Raji (cell line): Measurements from ENCODE around the gene UBE3C.

ENCODE experiments used
- POLR2A ChIP-seq: IDR thresholded peaks from 2 replicates; pipeline ENCODE4 v1.6.1; 2011; ENCODE audit warnings: low read depth, low read length, control low read depth; ENCODE audit not compliant: insufficient read depth

Gene UBE3C

DNA sequence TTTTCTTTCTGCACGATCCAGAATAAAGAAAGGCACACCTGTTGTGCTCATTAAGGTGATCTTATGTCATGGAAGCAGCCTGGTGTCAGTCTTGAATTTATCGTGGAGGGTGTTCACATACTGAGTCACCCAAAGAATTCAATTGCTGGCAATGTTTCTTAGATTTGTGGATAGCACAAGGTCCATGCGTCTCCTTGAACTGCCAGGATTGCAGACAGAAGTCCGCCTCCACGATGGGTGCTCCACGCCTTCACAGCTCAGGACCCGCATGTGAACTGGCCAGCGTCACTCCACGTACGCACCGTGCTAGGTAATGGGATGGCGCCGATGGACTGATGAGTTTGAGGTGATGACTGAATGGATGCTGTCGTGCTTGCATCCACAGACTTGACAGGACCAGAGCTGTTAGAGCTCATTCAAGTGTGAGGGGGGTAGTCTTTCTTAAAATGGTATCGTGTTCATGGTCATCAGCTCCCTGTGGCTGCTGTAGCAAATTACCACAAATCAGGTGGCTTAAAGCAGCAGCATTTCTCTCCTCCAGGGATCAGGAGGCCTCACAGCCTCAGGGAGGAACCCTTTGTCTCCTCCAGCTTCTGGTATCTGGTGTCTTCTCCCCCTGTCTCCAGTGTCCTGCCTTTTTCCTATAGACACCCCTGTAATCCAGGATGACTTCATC, 132.7 kb downstream of the UBE3C start:
- TF ChIP-seq POLR2A = no peak

DNA sequence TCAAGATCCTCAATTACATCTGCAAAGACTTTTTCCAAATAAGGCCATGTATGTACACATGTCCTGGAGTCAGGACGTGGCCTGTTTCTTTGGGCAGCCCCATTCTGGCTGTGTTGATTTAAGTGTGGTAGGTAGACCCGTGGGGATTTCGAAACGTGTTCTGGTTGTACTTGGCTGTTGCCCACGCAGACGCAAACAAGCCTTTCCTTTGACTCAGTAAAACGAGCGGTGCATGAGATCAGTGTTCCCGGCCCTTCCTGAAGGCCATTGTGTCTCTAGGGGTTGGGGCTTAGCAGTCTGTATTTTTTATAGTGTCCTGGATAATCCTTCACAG, 133.2 kb downstream of the UBE3C start:
- no peak for TF ChIP-seq POLR2A

DNA sequence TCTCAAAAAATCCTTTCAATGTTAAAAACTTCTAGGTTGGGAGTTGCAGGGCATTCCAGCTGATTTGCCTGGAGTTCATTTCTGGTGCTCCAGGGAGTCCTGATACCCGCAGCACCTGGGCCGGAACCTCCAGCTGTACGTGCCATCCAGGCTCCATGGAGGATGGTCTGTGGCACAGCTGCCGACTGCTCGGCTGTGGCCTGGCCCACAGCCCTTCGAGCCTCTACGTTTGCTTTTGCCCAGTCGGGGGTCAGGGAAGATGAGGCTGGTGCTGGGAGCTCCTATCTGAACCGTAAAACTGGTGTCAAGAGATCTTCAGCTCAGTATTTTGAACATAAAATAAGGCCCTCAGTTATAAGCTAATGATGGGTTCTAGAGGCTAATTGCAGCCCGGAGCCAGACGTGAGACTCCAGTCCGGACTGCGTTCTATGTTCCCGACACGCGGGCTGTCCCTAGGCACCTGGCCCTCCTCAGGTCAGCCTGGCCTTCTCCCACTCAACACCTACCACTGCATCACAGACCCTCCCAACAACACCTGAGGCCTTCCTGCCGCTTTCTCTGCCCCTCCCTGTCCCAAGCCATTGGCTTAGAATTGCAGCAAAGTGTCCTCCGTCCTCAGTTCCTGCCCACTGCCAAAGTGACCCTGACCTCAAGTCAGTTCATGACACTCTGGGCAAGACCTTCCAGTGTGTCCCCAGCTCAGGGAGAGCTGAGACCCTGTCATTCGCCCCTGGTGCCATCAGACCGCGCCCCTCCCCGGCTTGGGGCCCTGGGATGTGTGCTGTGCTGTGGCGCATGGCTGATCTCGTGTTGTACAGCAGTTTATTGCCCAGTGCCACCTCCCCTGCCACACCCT, 133.9 kb downstream of the UBE3C start:
- TF ChIP-seq POLR2A = no peak

DNA sequence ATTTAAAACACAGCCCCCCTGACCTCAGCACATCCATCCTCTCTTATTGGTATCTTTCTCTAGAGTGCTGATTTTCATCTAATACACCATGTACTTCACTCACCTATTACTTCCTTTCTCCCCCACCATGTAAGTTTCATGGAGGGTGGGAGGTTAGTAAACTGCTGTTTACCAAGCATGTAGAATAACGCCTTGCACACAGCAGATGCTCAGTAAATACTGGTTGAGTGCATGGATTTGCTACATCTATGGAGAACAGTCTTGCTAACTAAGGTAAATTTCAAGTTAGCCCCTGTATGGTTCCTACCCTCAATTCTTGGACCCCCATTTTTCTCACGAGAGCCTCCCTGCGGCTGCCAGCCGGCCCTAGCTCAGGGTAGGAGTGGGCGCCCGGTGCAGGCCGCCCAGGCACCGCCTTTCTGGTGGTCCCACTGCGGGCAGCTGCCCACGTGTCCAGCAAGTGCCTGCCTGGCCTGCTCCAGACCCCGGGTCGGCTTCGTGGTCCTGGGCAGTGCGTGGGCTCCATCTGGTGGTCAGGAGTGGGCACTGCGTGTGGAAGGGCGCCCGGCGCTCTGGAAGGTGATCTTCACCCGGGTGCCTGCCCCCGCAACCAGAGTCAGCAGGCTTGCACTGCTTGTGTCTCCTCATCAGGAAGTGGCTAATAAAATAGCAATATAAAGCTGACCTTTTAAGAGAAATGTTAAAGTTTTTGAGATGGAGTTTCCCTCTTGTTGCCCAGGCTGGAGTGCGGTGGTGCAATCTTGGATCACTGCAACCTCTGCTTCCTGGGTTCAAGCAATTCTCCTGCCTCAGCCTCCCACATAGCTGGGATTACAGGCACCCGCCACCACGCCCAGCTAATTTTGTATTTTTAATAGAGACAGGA, 134.7 kb downstream of the UBE3C start:
- no peak for TF ChIP-seq POLR2A

DNA sequence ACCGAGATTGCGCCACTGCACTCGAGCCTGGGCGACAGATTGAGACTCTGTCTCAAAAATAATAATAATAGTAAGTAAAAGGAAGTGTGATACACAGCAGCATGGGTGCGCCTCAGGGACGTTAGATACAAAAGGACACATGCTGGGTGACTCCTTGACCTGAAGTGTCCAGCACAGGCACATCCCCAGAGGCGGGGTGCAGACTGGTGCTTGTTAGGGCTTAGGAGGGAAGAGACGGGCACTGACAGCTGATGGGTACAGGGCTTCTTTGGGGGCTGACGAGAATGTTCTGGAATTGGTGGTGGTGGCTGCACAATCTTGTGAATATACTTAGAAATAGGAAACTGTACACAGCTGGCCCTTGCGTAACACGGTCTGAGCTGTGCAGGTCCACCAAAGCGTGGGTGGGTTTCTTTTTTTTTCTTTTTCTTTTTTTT, 136.3 kb downstream of the UBE3C start:
- TF ChIP-seq POLR2A = no peak

DNA sequence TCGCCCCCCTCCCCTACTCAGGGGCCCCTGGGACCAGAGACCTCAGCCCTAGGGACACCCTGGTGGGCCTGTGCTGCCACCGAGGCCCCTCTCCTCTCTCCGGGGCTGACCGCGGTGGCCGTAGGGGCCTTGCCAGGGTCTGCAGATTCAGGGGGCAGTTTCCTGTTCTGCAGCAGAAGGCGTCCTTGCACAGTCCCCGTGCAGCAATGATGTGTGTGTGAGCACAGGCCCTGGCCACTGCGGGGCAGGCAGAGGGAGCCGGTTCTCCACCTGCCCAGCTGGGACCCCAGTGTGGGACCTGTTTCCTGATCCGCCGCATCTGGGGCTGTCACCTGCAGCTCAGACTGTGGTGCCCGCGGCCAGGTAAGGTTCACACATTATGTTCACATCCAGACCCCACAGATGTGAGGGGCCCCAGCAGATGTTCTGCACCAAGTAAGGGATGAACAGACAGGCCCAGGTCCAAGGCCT, 137.4 kb downstream of the UBE3C start:
- TF ChIP-seq POLR2A = no peak

DNA sequence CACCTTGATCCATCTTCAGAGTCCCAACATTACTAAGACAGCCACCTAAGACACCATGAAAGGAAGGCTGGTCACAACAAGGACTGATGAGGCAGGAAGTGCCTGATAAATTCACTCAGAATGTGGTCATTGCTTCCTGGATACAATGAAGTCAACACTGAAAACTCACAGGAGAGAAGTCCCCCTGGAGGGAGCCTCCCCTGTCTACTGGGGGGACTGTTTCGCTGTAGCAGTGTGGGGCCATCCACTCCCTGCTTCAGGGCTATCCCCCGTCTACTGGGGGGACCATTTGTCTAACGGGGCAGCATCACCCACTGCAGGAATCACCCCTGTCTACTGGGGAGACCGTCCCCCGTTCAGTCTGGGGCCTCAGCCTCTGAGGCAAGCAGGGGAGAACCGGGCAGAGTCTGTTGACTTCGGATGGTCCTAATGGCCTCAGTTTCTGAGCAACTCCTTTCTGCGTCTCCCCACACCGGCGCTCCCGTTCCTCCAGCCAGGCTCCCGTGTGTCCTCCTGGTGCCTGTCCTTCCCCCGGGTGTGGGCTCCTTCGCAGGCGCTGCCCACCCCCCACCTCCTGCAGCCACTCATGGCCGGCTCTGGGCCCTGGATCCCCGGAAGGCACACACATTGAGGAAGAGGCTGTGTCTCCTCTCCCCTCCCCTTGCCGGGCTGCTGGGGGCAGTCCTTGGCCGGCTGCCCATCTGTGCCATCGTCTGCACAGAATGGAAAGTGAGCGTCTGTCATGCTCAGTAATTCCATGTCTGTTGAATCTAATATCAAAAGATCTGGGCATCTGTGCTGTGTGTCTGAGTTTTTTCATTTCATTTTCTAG, 138.2 kb downstream of the UBE3C start:
- TF ChIP-seq POLR2A = no peak

DNA sequence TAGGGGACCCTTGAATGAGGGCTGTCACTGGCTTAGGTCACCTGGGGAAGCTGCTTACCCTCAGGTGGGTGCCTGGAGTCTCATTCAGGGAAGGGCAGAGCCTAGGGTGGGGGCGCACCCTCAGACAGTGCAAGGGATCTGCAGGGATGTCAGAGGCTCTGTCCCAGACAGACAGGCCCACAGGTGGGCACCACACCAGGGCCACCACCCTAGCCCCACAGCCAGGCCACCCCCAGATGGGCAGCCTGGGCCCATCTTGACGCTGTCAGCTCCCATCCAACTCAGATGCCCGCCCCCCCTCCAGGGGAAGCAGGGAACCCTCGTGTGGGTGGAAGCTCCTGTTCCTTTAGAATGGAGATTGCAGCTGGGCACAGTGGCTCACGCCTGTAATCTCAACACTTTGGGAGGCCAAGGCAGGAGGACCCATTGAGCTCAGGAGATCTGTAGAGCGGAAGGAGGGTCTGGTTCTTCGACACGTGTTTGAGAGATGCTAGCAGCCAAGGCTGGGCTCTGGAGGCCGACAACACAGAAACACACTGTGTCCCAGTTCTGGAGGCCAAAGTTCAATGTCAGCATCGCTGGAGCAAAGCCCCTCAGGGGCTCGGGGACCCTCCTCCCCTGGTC, 139.6 kb downstream of the UBE3C start:
- no peak for TF ChIP-seq POLR2A

DNA sequence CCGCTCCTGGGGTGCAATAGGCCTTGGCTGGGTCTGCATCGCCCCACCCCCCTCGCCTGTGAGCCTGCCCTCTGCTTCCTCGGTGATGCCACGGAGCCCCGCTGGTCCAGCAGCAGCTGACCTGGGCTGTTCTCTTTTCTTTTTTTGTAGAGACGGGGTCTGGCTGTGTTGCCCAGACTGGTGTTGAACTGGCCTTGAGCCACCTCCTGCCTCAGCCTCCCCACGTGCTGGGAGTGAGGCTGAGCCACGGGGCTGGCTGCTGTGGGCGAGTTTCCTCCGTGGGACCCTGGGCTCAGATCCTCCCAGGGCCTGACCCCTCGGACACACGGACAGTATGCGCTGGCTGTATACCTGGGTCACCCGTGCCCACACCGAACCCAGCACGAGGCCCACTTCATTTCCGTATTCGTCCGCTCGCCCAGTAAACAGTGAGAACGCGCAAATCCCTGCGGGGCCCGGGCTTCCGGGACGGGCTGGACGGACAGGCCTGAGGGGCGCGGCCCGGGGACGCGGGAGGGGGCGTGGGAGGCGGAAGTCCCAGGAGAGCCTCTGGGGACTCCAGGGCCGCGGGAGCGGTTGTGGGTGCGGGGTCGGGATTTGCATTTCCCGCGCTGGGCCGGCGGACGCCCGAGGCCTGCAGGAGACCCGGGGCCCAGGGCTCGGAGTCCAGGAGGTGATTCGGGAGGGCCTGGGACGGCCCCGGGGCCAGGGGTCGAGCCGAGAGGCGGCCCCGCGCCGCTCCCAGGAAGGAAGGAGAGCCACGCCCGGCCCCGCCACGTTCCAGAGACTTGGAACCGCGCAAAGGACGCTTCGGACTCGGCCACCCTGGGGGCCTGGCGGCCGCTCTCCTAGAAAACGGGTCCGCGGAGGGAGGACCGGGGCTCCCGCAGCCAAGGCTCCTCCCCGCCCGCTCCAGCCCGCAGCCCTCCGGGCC, 140.3 kb downstream of the UBE3C start:
- no peak for TF ChIP-seq POLR2A

DNA sequence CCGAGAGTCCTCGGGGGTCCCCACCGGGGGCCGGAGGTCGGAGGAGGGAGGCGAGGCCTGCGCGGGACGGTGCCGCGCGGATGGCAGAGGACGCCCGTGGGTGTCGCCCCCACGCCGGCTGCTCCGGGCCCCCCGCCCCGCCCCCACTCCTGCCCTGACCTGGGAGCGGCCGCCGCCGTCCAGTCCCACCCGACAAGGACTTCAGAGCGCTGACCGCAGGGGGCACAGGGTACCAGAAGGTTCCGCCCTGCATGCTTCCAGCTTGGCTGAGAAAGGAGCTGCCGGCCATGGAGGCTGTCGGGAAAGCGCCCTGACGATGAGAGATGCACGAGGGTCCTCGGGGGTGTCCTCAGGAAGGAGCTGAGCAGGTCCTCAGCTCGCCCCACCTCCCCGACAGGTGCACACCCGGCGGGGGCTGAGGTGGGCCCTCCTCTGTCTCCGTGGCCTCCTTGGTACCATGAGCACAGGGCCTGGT, 141.1 kb downstream of the UBE3C start:
- TF ChIP-seq POLR2A = no peak

DNA sequence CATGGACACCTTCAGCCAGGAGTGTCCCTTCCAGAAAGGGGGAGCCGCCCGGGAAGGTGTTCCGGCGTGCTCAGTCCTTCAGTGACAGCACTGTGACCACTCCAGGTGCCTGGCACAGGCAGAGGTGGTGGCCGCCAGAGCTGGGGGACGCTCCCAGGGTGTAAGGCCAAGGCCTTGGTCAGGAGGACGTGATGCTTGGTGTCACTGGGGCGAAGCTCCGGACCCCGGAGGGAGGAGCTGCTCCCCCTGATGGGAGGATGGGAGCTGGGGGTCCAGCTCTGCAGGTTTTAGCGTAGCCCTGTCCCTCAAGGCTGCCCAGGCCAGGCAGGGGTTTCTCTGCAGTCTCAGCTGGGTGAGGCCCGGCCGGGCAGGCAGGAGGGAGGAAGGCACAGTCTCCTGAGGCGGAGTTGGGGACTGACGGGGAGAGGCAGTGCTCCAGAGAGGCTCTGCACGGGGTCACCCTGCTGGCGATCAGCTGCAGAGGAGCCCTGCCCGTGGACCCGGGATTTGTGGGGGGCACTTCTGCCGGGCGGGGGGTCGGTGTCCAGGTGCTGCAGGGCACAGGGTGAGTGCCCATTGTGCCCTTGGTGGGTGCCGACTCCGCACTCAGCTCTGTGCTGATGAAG, 141.6 kb downstream of the UBE3C start:
- no peak for TF ChIP-seq POLR2A

DNA sequence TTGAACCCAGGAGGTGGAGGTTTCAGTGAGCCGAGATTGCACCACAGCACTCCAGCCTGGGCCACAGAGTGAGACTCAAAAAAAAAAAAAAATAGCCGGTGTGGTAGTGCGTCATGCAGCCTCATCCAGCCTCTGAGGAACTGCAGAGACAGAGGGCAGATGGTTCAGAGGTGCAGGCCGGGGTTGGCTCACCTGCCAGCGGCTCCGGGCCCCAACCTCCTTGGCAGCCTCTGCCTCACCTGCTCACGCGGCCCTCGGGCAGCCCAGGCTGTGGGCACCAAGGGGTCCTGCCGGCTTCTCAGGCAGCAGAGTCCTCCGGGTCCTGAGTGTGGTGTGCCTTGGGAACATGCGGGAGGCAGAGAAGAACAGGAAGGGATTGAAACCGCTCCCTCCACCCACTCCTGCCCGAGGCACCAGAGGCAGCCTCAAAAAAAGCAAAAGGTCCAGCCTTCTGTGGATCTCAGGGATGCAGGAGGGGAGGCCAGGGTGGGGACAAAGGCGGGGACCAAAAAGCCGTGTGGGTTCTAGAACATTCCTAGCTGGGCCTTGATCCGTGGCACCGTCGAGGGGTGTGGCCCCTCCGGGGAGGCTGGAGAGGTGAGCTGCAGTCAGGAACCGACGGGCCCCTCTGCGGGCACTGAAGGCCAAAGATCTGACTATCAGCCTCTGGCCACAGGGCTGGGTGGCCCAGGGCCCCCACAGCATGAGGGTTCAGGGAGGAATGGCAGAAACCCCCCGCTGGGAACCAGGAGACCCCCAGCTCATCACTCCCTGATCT, 142.7 kb downstream of the UBE3C start:
- TF ChIP-seq POLR2A = no peak
